ENCODE measurements around the gene JADE2. TPM values are rescaled to one million over a fixed set of nuclear protein-coding genes. Genes with fewer than 3 reads are reported as not detected.

Gene JADE2
- total and polyA plus RNA-seq, 8 donors, result 6.2 to 109 (median 26.4) TPM

DNA sequence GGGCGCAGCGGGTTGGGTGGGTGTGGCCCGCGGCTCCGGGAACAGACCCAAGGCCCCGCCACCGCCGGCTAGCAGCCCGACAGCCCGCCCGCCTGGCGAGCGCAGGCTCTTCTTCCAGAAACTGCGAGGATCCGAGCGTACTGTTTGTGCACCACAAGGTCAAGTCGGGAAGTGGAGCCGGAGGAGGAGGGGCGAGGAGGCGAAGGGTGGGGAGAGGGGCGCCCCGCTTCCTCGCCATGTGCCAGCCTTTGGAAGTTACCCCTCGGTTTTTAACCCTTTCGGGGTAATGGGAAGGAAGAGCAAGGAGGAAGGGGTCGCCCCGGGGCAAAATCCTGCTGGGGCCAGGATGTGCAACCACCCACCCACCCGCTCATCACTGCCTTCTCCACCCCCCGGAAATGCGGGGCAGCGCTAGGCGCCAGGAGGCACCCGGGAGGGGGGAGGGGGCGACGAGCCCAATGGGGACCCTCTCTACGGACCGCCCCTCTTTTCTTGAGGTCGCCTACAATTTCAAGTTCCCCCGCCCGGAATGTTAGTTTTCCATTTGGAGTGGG lies 1.1 kb upstream of the JADE2 start:
- no peaks in the 10 kb centered on the region for H3K36me3 ChIP-seq
- intact Hi-C loops (cut with DNase I; ENCODE audit: low total_unique reads), result loop anchor here (10.0 kb wide), 2 partner anchors 60 to 110 kb away; partner anchors contain the start of gene CDKN2AIPNL
- WGBS, 5 donors, result 0% methylated on average over 24 to 40 of the region's 40 CpGs; no CpG with 5 or more reads in 1 of the 5 donors

DNA sequence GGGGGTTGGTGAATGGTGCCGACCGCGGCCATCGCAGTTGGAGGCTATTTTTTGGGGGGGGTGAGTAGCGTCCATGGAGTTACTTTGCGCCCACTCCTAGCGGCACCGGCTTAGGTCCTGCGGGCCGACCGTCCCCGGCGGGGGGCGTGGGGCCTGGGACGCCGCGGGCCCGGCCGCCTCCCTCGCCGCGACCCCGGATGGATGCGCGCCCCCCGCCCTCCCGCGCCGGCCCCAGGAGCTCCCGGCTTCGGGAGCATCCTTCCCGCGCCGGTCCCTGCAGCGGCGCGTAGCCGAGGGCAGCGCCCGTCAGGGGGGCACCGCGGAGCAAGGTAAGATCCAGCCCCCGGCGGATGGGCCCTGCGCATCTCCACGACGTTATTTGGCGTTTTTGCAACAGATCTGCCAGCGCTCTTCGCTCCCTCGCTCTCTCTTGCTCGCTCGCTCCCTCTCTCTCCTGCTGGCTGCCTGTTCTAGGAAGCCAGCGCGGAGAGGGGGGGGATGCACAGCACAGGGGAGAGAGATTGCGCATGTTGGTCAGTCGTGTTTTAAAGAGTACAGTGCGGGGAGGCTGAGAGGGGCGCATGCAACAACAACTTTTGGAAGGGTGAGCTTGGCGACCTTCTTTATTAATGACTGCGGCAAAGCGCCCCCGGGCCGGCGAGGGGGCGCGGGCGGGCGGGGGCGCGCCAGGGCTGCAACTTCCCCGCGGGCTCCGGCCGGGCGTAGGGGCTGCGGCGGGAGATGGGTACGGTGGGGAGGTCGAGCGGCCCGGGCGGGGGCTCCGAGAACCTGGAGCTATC lies 413 bp downstream of the JADE2 start:
- no peaks in the 10 kb centered on the region for H3K27me3 ChIP-seq
- peak overlapping the region; percentile 94 to 99 (median 97) for H3K27ac ChIP-seq
- WGBS, 5 donors, result 0 to 1% (median 0%) methylated on average over 45 to 84 of the region's 84 CpGs
- no peaks in the 10 kb centered on the region for H3K36me3 ChIP-seq
- no peak for TF ChIP-seq EP300 (IDR thresholded peaks at IDR 0.05)
- peak in 2 of 3 donors; percentile 15 to 78 for TF ChIP-seq POLR2AphosphoS5 (IDR thresholded peaks at IDR 0.05)
- H3K4me1 ChIP-seq, result peaks cover 38 to 57% (median 51%) of the 10 kb centered on the region in 4 donors
- intact Hi-C loops (cut with DNase I; ENCODE audit: low total_unique reads), result loop anchor here (5.0 to 10.0 kb wide), 3 partner anchors 46 to 111 kb away; partner anchors contain the start of gene CDKN2AIPNL
- H3K9me3 ChIP-seq, result no peaks in the 10 kb centered on the region
- peak overlapping the region; percentile 82 to 91 (median 88) for H3K4me3 ChIP-seq
- peak; percentile 71 to 94 for DNase-seq

More for the DNA sequence above, 1.1 kb upstream of the JADE2 start:
- peak overlapping the region; percentile 82 to 91 (median 88) for H3K4me3 ChIP-seq
- DNase-seq, result peak; percentile 90 to 91
- H3K9me3 ChIP-seq, result no peaks in the 10 kb centered on the region
- TF ChIP-seq POLR2AphosphoS5 (IDR thresholded peaks at IDR 0.05) (peak; percentile 84 to 96 (median 92)), POLR2A (IDR thresholded peaks at IDR 0.05) (peak in 2 of 4 donors; percentile 16 to 26), EP300 (IDR thresholded peaks at IDR 0.05) (no peak)
- TF ChIP-seq, protein P1, sequence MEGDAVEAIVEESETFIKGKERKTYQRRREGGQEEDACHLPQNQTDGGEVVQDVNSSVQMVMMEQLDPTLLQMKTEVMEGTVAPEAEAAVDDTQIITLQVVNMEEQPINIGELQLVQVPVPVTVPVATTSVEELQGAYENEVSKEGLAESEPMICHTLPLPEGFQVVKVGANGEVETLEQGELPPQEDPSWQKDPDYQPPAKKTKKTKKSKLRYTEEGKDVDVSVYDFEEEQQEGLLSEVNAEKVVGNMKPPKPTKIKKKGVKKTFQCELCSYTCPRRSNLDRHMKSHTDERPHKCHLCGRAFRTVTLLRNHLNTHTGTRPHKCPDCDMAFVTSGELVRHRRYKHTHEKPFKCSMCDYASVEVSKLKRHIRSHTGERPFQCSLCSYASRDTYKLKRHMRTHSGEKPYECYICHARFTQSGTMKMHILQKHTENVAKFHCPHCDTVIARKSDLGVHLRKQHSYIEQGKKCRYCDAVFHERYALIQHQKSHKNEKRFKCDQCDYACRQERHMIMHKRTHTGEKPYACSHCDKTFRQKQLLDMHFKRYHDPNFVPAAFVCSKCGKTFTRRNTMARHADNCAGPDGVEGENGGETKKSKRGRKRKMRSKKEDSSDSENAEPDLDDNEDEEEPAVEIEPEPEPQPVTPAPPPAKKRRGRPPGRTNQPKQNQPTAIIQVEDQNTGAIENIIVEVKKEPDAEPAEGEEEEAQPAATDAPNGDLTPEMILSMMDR (IDR thresholded peaks at IDR 0.05), result no peak
- peak overlapping the region; percentile 94 to 100 (median 97) for H3K27ac ChIP-seq
- no peaks in the 10 kb centered on the region for H3K27me3 ChIP-seq
- H3K4me1 ChIP-seq, result peaks cover 23 to 42% (median 36%) of the 10 kb centered on the region in 4 donors

DNA sequence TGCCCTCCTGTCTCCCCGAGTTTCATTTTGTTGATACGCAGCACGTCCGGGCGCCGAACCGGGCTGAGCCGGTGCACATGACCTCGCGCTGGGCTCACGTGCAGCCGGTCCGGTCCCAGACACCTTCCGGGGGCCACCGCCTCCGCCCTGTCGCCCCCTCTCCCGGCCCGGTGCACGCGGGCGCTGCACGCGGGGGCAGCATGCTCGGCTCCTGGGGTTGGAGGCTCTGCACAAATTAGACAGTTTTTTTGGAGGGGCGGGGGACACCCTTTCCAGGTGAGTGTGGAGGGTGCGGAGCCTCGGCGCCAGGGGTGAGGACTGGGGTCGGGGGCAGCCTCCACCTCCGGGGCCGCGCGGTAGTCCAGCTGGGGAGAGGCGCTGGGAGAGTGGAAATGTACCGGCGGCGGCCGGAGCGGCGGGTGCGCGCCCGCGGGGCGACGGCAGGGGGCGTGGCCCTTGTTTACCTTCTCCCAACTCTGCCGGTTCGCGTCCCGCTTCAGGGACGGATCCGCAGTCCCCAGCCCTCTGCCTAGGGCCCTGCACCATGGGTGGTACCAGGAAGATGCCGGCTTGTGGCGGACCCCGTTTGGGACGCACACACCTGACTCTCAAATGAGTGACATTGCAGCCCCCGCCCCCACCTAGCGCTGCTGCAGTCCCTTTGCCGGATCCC lies 1.1 kb downstream of the JADE2 start:
- peak overlapping the region; percentile 82 to 91 (median 88) for H3K4me3 ChIP-seq
- DNase-seq, result peak; percentile 82 to 89
- 0 to 7% (median 1%) methylated on average over 6 to 61 of the region's 61 CpGs for whole genome bisulfite sequencing, 5 donors
- TF ChIP-seq, protein P1 (IDR thresholded peaks at IDR 0.05), result peak in 5 of 7 experiments; percentile 45 to 65 (median 53)
- no peak for TF ChIP-seq POLR2AphosphoS5 (IDR thresholded peaks at IDR 0.05)
- H3K36me3 ChIP-seq, result no peaks in the 10 kb centered on the region
- H3K27me3 ChIP-seq, result no peaks in the 10 kb centered on the region
- H3K9me3 ChIP-seq, result no peaks in the 10 kb centered on the region
- peaks cover 46 to 65% (median 59%) of the 10 kb centered on the region in 4 donors for H3K4me1 ChIP-seq
- intact Hi-C loops (cut with DNase I; ENCODE audit: low total_unique reads), result loop anchor here (5.0 to 10.0 kb wide), 3 partner anchors 46 to 112 kb away; partner anchors contain the start of gene CDKN2AIPNL
- H3K27ac ChIP-seq, result peak overlapping the region; percentile 94 to 99 (median 97)

DNA sequence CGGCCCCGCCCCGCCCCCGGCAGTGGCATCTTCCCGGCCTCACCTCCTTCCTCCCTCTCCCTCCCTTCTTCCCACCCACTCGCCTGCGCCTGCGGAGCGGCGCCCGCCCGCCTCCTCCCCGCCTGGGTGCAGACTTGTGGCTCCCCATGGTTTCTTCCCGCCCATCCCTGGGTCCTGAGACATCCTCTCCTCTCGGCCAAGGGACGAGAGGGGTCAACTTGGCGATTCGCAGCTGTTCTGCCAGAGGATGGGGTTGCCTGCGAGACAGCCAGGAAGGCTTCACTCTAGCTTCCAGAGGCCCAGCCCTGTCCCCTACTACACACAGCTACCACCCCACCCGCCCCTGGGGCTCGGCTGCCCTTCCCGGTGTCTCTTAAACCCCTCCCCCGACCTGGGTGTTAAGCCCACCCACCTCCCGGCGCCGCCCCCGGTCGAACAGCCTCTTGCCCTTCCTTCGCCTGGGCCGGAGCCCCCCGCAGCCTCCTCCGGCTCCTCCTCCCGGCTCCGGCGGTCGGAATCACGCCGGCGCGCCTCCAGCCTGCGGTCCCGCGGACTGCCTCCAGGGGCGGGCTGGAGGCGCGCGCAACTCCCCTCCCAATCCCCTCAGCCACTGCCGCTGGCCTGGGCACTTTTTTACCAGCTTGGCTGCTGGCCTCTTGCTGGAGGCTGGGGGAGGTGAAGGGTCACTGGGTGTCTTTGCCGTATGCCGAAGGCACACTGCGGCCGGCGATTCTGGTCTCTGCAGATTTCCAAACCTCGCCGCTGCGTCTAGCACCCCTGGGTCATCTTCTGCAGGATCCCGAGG lies 1.9 kb downstream of the JADE2 start:
- no peaks in the 10 kb centered on the region for H3K9me3 ChIP-seq
- WGBS, 5 donors, result 0 to 2% (median 2%) methylated on average over 9 to 56 of the region's 57 CpGs
- peak overlapping the region; percentile 94 to 99 (median 97) for H3K27ac ChIP-seq
- peaks cover 53 to 71% (median 63%) of the 10 kb centered on the region in 4 donors for H3K4me1 ChIP-seq
- no peaks in the 10 kb centered on the region for H3K36me3 ChIP-seq
- H3K4me3 ChIP-seq, result peak overlapping the region; percentile 82 to 91 (median 88)
- no peaks in the 10 kb centered on the region for H3K27me3 ChIP-seq
- intact Hi-C loops (cut with DNase I; ENCODE audit: low total_unique reads), result loop anchor here (5.0 to 10.0 kb wide), 3 partner anchors 45 to 113 kb away; partner anchors contain the start of gene CDKN2AIPNL
- peak; percentile 82 to 95 for DNase-seq
- TF ChIP-seq, protein P1 (IDR thresholded peaks at IDR 0.05), result peak in 5 of 7 experiments; percentile 81 to 98 (median 96)
- TF ChIP-seq EP300 (IDR thresholded peaks at IDR 0.05) (no peak), POLR2A (IDR thresholded peaks at IDR 0.05) (peak in 1 of 4 donors; percentile 14), POLR2AphosphoS5 (IDR thresholded peaks at IDR 0.05) (peak in 1 of 3 donors; percentile 26)

All from stomach (tissue), 9 donors.